Pancreas (tissue), 10 donors: ENCODE measurements around the gene SURF4. TPM values are rescaled to one million over a fixed set of nuclear protein-coding genes. Genes with fewer than 3 reads are reported as not detected.

ENCODE experiments used
- ATAC-seq, 4 donors: fragments of 200-7000 bp; cut with Tn5 transposase; one replicate each; pipeline versions ENCODE4 v1.8.0 to v1.9.1; 2020; ENCODE audit warnings: mild to moderate bottlenecking in 4 of 4, moderate library complexity in 4 of 4
- DNase-seq, 6 donors: peaks; one replicate each; pipeline ENCODE4 v3.0.0-alpha.2; 2020
- FAIRE-seq: peaks from 2 replicates; lab custom pipeline; 2012; peaks lifted over from hg19 to GRCh38; lab: Jason Lieb, UNC
- H3K27ac ChIP-seq, 4 donors: fragments of 200-600 bp; sonication (generic); 1 replicate in 3 of 4; 2 replicates in 1 of 4; pipeline versions ENCODE4 v1.5.0 to v1.8.0; 2020
- H3K27me3 ChIP-seq, 4 donors: fragments of 200-600 bp; one replicate each; pipeline ENCODE4 v1.8.0; 2021
- H3K36me3 ChIP-seq, 3 donors: fragments of 200-600 bp; sonication (generic) in 1 of 3; one replicate each; pipeline versions ENCODE4 v1.5.0 to v1.8.0; 2020 to 2021
- H3K4me1 ChIP-seq, 3 donors: fragments of 200-600 bp; one replicate each; pipeline ENCODE4 v1.8.0; 2021
- H3K4me3 ChIP-seq, 4 donors: fragments of 200-600 bp; sonication (generic) in 2 of 4; one replicate each; pipeline versions ENCODE4 v1.5.0 to v1.8.0; 2020 to 2021
- H3K9me3 ChIP-seq, 4 donors: fragments of 200-600 bp; one replicate each; pipeline ENCODE4 v1.8.0; 2021
- WGBS, 2 donors: extraction: QIAGEN DNeasy Blood & Tissue Kit; methylation state at CpG; one replicate each; pipeline ENCODE4 v1.1.7; 2013; 5-methylcytosine and 5-hydroxymethylcytosine counted together
- intact Hi-C, 3 donors: fragments of 100-400 bp; cut with DNase I; formaldehyde crosslinking; loops; one replicate each; pipeline versions ENCODE4 v1.11.1 to v1.14.2; 2022
- polyA plus RNA-seq, 2 donors: library from polyadenylated mRNA; stranded (reverse); fragments of 200-250 nt; gene quantifications; one replicate each; pipeline ENCODE4 v1.2.3, GENCODE V29; 2013
- total RNA-seq, 6 donors: library from RNA; stranded (reverse); fragmentation: NEBNext Ultra II Directional in 4 of 6; extraction: Animal tissue kit (Norgen Biotek cat#: 25700) in 4 of 6; gene quantifications; one replicate each; pipeline versions ENCODE4 v1.2.1 to v1.2.4, GENCODE V29; 2021 to 2023
- TF ChIP-seq, protein P1 (sequence below), 4 donors: fragments of 200-600 bp; sonication (generic) in 3 of 4; IDR thresholded peaks; one replicate each; pipeline versions ENCODE4 v1.5.0 to v1.8.0; 2021; ENCODE audit warnings: antibody characterized with exemption in 4 of 4
- donor health status: healthy with polysubstance abuse.
- donor health status: DM: no; HTN: no; CAD: no; lungs with moderate emphysema.
- donor health status: DM: no; HTN: no; CAD: no.
- donor health status: control.
- donor health status: control.
- donor health status: Bipolar disorder and iron deficiency.
- donor health status: DM: yes; HTN: yes; CAD: no.
- donor health status: DM: no; HTN: no; CAD: no.
- donor health status: DM: no; HTN: no; CAD: no.
- donor health status: DM: yes; HTN: yes; CAD: no.

SURF4 gene
- total and polyA plus RNA-seq, 8 donors, result 63.1 to 132 (median 116) TPM

DNA sequence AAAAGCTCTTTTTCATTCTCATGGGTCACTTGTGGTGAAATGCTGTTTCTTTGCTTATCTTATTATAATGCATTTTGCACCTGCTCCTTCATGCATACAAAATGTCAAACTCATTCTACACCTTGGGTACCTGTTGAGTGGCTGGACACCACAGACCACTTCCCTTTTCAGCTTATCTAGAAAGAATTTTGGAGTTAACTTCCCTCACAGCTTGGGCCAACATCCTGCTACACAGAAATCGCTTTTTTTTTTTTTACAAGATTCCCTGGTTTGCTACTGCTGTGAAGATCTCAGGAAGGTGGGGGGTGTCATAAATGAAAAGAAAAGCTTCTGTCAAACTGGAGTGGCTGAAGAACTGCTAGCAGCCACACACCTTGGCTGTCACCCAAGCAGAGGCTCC lies 39.3 kb upstream of the SURF4 start:
- no peak overlapping the region for H3K27ac ChIP-seq
- DNase-seq (no peak), FAIRE-seq (no peak), ATAC-seq (no peak)
- H3K9me3 ChIP-seq, result no peaks in the 10 kb centered on the region
- TF ChIP-seq, protein P1, sequence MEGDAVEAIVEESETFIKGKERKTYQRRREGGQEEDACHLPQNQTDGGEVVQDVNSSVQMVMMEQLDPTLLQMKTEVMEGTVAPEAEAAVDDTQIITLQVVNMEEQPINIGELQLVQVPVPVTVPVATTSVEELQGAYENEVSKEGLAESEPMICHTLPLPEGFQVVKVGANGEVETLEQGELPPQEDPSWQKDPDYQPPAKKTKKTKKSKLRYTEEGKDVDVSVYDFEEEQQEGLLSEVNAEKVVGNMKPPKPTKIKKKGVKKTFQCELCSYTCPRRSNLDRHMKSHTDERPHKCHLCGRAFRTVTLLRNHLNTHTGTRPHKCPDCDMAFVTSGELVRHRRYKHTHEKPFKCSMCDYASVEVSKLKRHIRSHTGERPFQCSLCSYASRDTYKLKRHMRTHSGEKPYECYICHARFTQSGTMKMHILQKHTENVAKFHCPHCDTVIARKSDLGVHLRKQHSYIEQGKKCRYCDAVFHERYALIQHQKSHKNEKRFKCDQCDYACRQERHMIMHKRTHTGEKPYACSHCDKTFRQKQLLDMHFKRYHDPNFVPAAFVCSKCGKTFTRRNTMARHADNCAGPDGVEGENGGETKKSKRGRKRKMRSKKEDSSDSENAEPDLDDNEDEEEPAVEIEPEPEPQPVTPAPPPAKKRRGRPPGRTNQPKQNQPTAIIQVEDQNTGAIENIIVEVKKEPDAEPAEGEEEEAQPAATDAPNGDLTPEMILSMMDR (IDR thresholded peaks at IDR 0.05), result no peak
- no peak overlapping the region for H3K4me3 ChIP-seq
- H3K4me1 ChIP-seq, result peaks cover 9 to 14% (median 11%) of the 10 kb centered on the region in 3 donors
- WGBS, 2 donors, result 61 to 71% methylated on average over 1 of the region's 1 CpG
- intact Hi-C loops, result no loop called here
- H3K36me3 ChIP-seq, result peaks cover 3 to 31% (median 13%) of the 10 kb centered on the region in 3 donors
- no peaks in the 10 kb centered on the region for H3K27me3 ChIP-seq

DNA sequence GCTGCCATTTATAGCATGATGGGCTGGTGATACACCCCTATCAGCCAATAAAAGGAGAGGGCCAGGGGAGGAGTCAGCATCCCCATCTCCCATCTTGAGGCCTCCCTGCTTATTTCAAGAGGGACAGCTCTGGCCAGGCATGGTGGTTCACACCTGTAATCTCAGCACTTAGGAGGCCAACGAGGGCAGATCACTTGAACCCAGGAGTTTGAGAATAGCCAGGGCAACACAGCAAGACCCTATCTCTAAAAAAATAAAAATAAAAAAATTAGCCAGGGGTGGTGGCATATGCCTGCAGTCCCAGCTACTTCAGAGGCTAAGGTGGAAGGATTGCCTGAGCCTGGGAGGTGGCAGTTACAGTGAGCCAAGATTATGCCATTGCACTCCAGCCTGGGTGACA lies 32.2 kb upstream of the SURF4 start:
- H3K27ac ChIP-seq, result no peak overlapping the region
- DNase-seq (no peak), FAIRE-seq (no peak), ATAC-seq (no peak)
- TF ChIP-seq, protein P1 (IDR thresholded peaks at IDR 0.05), result no peak
- 91 to 100% methylated on average over 1 of the region's 1 CpG for WGBS, 2 donors
- no peaks in the 10 kb centered on the region for H3K27me3 ChIP-seq
- no peaks in the 10 kb centered on the region for H3K9me3 ChIP-seq
- H3K4me1 ChIP-seq, result no peaks in the 10 kb centered on the region
- intact Hi-C loops, result loop anchor here in 1 of 3 donors (5.0 kb wide), 1 partner anchor 79 kb away; no protein-coding TSS in a partner anchor
- peaks cover 0 to 41% (median 19%) of the 10 kb centered on the region in 3 donors for H3K36me3 ChIP-seq
- H3K4me3 ChIP-seq, result no peak overlapping the region

DNA sequence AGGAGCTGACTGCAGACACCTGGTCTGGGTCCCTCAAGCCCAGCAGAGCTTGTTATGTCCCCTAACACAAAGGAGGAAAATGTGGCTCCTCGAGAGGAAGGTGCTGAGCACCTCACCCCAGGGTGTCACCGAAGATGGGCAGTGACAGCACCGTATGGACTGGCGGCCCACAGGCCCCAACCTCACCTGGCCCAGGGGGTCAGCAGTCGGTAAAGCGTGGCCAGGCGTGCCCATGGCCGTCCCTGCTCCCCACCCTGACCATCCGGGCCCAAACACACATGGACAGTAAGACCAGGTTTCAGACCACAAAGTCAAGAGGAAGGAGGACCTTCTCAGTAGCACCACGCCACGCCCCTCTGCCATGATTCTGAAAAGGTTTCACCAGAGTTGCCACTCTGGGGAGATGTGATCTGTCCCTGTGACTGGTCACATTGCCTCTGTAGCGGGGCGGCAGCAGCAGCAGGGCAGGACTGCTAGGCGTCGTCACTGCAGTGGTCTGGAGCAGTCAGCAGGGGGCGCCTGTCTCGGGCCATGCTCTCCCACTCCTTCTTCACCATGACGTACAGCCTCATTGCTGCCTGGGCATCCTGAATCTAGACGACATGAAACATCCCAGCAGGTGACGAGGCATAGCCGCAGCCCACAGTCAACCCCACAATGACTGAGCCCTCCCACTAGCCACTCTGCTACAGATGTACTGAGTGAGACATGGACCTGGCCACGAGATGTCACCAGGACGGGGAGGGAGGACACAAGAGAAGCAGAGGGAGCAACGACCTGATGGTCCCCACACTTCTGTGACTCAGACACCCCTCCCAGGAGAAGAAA lies 30.8 kb upstream of the SURF4 start:
- DNase-seq (peak; percentile 68 to 90 (median 80)), FAIRE-seq (no peak), ATAC-seq (peak; percentile 81 to 93 (median 88))
- Histone ChIP-seq H3K36me3 (peaks cover 0 to 29% (median 19%) of the 10 kb centered on the region in 3 donors), H3K27me3 (no peaks in the 10 kb centered on the region), H3K4me3 (no peak overlapping the region), H3K9me3 (no peaks in the 10 kb centered on the region), H3K27ac (no peak overlapping the region), H3K4me1 (no peaks in the 10 kb centered on the region)
- WGBS, 2 donors, result 48 to 55% methylated on average over 24 of the region's 24 CpGs
- intact Hi-C loops, result loop anchor here in 1 of 3 donors (5.0 kb wide), 1 partner anchor 81 kb away; no protein-coding TSS in a partner anchor
- TF ChIP-seq, protein P1 (IDR thresholded peaks at IDR 0.05), result peak; percentile 81 to 94 (median 92)

DNA sequence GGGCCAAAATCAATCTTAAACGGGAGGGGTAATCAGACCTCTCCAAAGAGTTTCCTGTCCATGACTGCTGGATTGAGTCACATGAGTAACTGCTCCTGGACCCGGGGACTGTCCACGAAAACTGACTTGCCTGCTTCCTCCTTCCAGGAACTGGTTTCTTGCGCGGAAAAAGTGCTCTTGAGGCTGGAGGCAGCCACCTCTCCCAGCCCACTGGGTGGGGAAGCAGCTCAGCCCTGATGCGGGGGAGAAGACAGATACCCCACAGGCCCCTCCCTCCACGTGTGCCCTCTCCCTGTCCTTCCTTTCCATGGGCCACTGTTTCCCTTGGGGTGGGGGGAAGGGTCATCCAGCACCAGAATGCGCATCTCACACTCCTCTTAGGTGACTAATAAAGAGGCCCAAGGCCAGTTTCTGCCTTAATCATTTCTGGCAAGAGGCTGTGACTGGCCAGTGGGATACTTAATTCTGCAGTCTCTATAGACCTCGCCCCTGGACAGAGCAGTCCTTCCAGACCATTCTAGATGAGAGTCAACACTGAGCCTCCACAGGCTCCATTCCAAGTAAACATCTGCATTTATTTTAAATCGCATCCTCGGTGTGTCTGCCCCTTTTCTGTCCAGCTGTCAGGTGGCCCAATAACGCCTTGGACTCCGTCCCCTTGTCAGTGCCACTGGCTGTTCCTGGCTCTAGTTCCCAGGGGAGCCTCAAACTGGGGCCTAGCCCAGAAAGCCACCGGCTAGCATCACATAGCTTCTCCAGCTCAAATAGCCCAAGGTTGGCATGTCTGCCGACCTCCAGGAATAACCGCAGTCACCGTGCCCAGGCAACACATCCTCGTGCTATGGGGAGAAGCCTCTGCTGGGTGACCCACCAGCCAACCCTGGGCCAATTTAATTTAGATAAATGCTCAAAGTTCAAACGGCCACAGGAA lies 29.9 kb upstream of the SURF4 start:
- DNase-seq (peak in 1 of 6 donors; percentile 31), ATAC-seq (peak in 1 of 4 donors; percentile 15), FAIRE-seq (no peak)
- TF ChIP-seq, protein P1 (IDR thresholded peaks at IDR 0.05), result no peak
- no peak overlapping the region for H3K4me3 ChIP-seq
- H3K27ac ChIP-seq, result peak overlapping the region in 1 of 4 donors; percentile 47
- intact Hi-C loops, result loop anchor here in 1 of 3 donors (5.0 kb wide), 1 partner anchor 82 kb away; no protein-coding TSS in a partner anchor
- H3K36me3 ChIP-seq, result peaks cover 0 to 20% (median 16%) of the 10 kb centered on the region in 3 donors
- H3K4me1 ChIP-seq, result no peaks in the 10 kb centered on the region
- 76 to 78% methylated on average over 19 of the region's 19 CpGs for WGBS, 2 donors
- no peaks in the 10 kb centered on the region for H3K9me3 ChIP-seq
- H3K27me3 ChIP-seq, result no peaks in the 10 kb centered on the region
